Suprapubic skin (tissue), 4 donors: ENCODE measurements around the gene CHST11. TPM values are rescaled to one million over a fixed set of nuclear protein-coding genes. Genes with fewer than 3 reads are reported as not detected.

Experiments
- DNase-seq, 2 donors: peaks; one replicate each; pipeline ENCODE4 v3.0.0-alpha.2; 2019; ENCODE audit warnings: low spot score in 2 of 2
- H3K27ac ChIP-seq: fragments of 200-600 bp; sonication (generic); one replicate; pipeline ENCODE4 v1.5.1; 2019
- H3K27me3 ChIP-seq: fragments of 200-600 bp; sonication (generic); one replicate; pipeline ENCODE4 v1.5.1; 2019
- H3K36me3 ChIP-seq: fragments of 200-600 bp; sonication (generic); one replicate; pipeline ENCODE4 v1.5.1; 2019
- H3K4me1 ChIP-seq: fragments of 200-600 bp; sonication (generic); one replicate; pipeline ENCODE4 v1.5.1; 2019
- H3K4me3 ChIP-seq: fragments of 200-600 bp; sonication (generic); one replicate; pipeline ENCODE4 v1.5.1; 2019; ENCODE audit warnings: mild to moderate bottlenecking
- H3K9me3 ChIP-seq: fragments of 200-600 bp; sonication (generic); one replicate; pipeline ENCODE4 v1.5.1; 2019
- CTCF ChIP-seq, 2 donors: fragments of 200-600 bp in 1 of 2; fragments of 450-650 bp in 1 of 2; sonication (generic) in 1 of 2; IDR thresholded peaks; one replicate each; pipeline ENCODE4 v1.5.1; 2016 to 2019; ENCODE audit warnings: antibody characterized with exemption in 2 of 2, mild to moderate bottlenecking in 1 of 2, moderate library complexity in 1 of 2
- EP300 ChIP-seq: sonication (generic); formaldehyde crosslinking; IDR thresholded peaks from one replicate; pipeline ENCODE4 v1.6.1; 2017; ENCODE audit warnings: antibody characterized with exemption
- POLR2A ChIP-seq, 2 donors: fragments of 450-650 bp; IDR thresholded peaks; one replicate each; pipeline ENCODE4 v1.6.1; 2017; ENCODE audit warnings: antibody characterized with exemption in 2 of 2, mild to moderate bottlenecking in 2 of 2, moderate library complexity in 2 of 2
- POLR2AphosphoS5 ChIP-seq, 3 donors: sonication (generic); formaldehyde crosslinking; IDR thresholded peaks; one replicate each; pipeline ENCODE4 v1.6.1; 2017; ENCODE audit warnings: antibody characterized with exemption in 3 of 3
- WGBS: methylation state at CpG from one replicate; pipeline ENCODE4 v1.1.5; 2018; 5-methylcytosine and 5-hydroxymethylcytosine counted together
- total RNA-seq, 4 donors: library from RNA; depleted of rRNA; stranded (reverse); fragments of >200 nt; gene quantifications; one replicate each; pipeline ENCODE4 v1.1.0, GENCODE V29; 2016

The CHST11 gene
- total RNA-seq, 4 donors from 2014 or later = 1.8 to 5.8 (median 3.8) TPM

GRCh38 chr12:104602896-104603295, 146.1 kb downstream of the CHST11 start:
- 61% methylated on average over 2 of the region's 2 CpGs for WGBS
- Histone ChIP-seq H3K4me3 (no peak overlapping the region), H3K27me3 (no peaks in the 10 kb centered on the region), H3K4me1 (peaks cover 46% of the 10 kb centered on the region), H3K27ac (no peak overlapping the region), H3K36me3 (no peaks in the 10 kb centered on the region), H3K9me3 (no peaks in the 10 kb centered on the region)
- DNase-seq = no peak
- TF ChIP-seq POLR2A (IDR thresholded peaks at IDR 0.05) (no peak), POLR2AphosphoS5 (IDR thresholded peaks at IDR 0.05) (no peak), CTCF (IDR thresholded peaks at IDR 0.05) (no peak), EP300 (no peak)

- peaks cover 46% of the 10 kb centered on the region for H3K4me1 ChIP-seq
- H3K9me3 ChIP-seq = no peaks in the 10 kb centered on the region
- H3K4me3 ChIP-seq = no peak overlapping the region
- no peaks in the 10 kb centered on the region for H3K27me3 ChIP-seq
- DNase-seq = no peak
- H3K36me3 ChIP-seq = no peaks in the 10 kb centered on the region
- 100% methylated on average over 1 of the region's 1 CpG for WGBS
- H3K27ac ChIP-seq = peak overlapping the region; percentile 83
- no peak for TF ChIP-seq POLR2A (IDR thresholded peaks at IDR 0.05)
- no peak for TF ChIP-seq CTCF (IDR thresholded peaks at IDR 0.05)
- TF ChIP-seq POLR2AphosphoS5 (IDR thresholded peaks at IDR 0.05) = no peak
- TF ChIP-seq EP300 = no peak
Observed at GRCh38 chr12:104603545-104603973, 146.8 kb downstream of the CHST11 start.

GRCh38 chr12:104604070-104604994, 147.6 kb downstream of the CHST11 start:
- WGBS = 25% methylated on average over 9 of the region's 10 CpGs
- TF ChIP-seq POLR2AphosphoS5 (IDR thresholded peaks at IDR 0.05) (no peak), EP300 (no peak), CTCF (IDR thresholded peaks at IDR 0.05) (no peak), POLR2A (IDR thresholded peaks at IDR 0.05) (no peak)

GRCh38 chr12:104604995-104605675, 148.4 kb downstream of the CHST11 start:
- Histone ChIP-seq H3K36me3 (no peaks in the 10 kb centered on the region), H3K4me1 (peaks cover 53% of the 10 kb centered on the region), H3K27ac (peak overlapping the region; percentile 83), H3K27me3 (no peaks in the 10 kb centered on the region), H3K4me3 (no peak overlapping the region), H3K9me3 (no peaks in the 10 kb centered on the region)
- TF ChIP-seq CTCF (IDR thresholded peaks at IDR 0.05) = no peak
- no peak for TF ChIP-seq POLR2AphosphoS5 (IDR thresholded peaks at IDR 0.05)
- TF ChIP-seq POLR2A (IDR thresholded peaks at IDR 0.05) = no peak
- no peak for TF ChIP-seq EP300
- peak; percentile 78 to 81 for DNase-seq
- 83% methylated on average over 16 of the region's 16 CpGs for WGBS

More at GRCh38 chr12:104604070-104604994, 147.6 kb downstream of the CHST11 start:
- Histone ChIP-seq H3K27ac (peak overlapping the region; percentile 83), H3K27me3 (no peaks in the 10 kb centered on the region), H3K4me1 (peaks cover 52% of the 10 kb centered on the region), H3K4me3 (no peak overlapping the region), H3K9me3 (no peaks in the 10 kb centered on the region), H3K36me3 (no peaks in the 10 kb centered on the region)
- DNase-seq = peak; percentile 85 to 87

GRCh38 chr12:104605685-104606084, 148.9 kb downstream of the CHST11 start:
- Histone ChIP-seq H3K4me3 (no peak overlapping the region), H3K27ac (peak overlapping the region; percentile 83), H3K4me1 (peaks cover 53% of the 10 kb centered on the region)

More at GRCh38 chr12:104605685-104606084, 148.9 kb downstream of the CHST11 start:
- Histone ChIP-seq H3K27me3 (no peaks in the 10 kb centered on the region), H3K36me3 (no peaks in the 10 kb centered on the region), H3K9me3 (no peaks in the 10 kb centered on the region)
- 51% methylated on average over 10 of the region's 10 CpGs for WGBS
- peak; percentile 86 to 91 for DNase-seq
- TF ChIP-seq POLR2A (IDR thresholded peaks at IDR 0.05) (no peak), POLR2AphosphoS5 (IDR thresholded peaks at IDR 0.05) (peak in 1 of 3 donors; percentile 25), EP300 (no peak)
